Measurements from ENCODE around the gene OR2T11.
"Not testable (repeated sequence)": the region's sequence is repeated elsewhere in the genome, so short reads cannot be mapped to it uniquely, and the experiment has no call there.

Gene OR2T11

DNA sequence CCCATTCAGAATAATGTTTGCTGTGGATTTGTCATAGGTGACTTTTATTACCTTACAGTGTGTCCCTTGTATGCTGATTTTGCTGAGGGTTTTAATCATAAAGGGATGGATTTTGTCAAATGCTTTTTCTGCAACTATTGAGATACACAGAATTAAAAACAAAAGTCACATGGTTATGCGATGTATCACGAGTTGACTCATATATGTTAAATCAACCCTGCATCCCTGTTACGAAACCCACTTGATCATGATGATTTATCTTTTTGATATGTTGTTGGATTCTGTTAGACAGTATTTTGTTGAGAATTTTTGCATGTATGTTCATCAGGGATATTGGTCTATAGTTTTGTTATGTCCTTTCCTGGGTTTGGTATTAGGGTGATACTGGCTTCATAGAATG, 49.6 kb downstream of the OR2T11 start:
- WGBS, result 85% methylated on average over 3 of the region's 3 CpGs
- Histone ChIP-seq H2AK5ac (ENCODE audit: low read length, severe bottlenecking) (no peak overlapping the region), H3K27ac (ENCODE audit: low read length, poor library complexity, severe bottlenecking) (no peak overlapping the region)

DNA sequence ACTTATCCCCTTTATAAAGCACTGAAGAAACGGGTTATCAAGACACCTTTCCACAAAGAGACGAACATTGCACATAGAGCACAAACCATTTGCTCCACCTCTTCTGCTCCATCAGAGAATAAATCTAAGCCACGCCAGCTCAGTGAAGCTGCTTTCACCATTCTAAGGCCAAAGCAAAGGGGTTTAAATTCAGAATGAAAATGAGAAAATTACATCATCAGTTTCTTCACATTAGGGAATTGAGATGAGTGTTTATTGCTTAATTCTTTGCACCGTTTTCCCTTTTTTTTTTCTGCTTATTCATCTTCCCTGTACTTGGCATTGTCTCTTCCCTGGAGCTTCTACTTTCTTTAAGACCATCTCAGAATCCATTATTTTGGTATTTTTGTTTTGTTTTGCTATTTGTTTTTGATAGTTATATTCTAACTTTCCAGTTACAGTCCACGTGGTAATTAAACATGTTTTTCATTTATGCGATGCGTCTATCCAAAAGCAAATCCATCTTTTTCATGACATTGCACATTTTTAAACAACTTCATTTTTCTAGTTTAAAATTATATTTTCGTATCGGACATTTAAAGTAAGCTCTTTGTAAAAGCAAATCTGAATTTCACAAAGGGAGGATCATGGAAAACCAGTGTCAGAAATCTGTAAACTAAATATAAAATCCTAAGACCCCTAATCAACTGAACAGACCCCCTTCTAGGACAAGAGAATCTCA, 58.5 kb downstream of the OR2T11 start:
- Histone ChIP-seq H3K27me3 (ENCODE audit: control insufficient read depth in 1 of 2, insufficient read depth in 1 of 2, low read length in 2 of 2) (no peaks in the 10 kb centered on the region), H3K27ac (ENCODE audit: low read length, poor library complexity, severe bottlenecking) (no peak overlapping the region), H3K9me3 (ENCODE audit: control insufficient read depth, low read length) (peaks cover 5% of the 10 kb centered on the region), H3K4ac (ENCODE audit: low read depth in 1 of 2, low read length in 2 of 2) (no peak overlapping the region), H3K4me1 (ENCODE audit: control insufficient read depth, insufficient read depth, low read depth, low read length) (no peaks in the 10 kb centered on the region), H2BK15ac (ENCODE audit: low read depth, poor library complexity, severe bottlenecking) (no peak overlapping the region), H2BK12ac (ENCODE audit: low read length in 2 of 2) (no peak overlapping the region), H3K9ac (ENCODE audit: low read length) (no peak overlapping the region), H3K4me2 (ENCODE audit: low read length, poor library complexity, severe bottlenecking) (no peak overlapping the region), H2AFZ (ENCODE audit: low read depth, low read length) (no peak overlapping the region), H4K91ac (ENCODE audit: low read length) (no peak overlapping the region), H2BK5ac (ENCODE audit: low read depth, low read length, poor library complexity, severe bottlenecking) (no peak overlapping the region), H3K14ac (ENCODE audit: low read length in 2 of 2) (no peak overlapping the region), H3K18ac (ENCODE audit: low read depth in 1 of 2, low read length in 2 of 2) (no peak overlapping the region), H3K4me3 (ENCODE audit: insufficient read depth in 1 of 2, low read depth in 1 of 2, low read length in 2 of 2) (no peak overlapping the region), H3K23ac (ENCODE audit: low read length in 2 of 2) (no peak overlapping the region), H4K8ac (ENCODE audit: low read length) (no peak overlapping the region), H2AK5ac (ENCODE audit: low read length, severe bottlenecking) (no peak overlapping the region), H2BK120ac (ENCODE audit: low read depth, low read length) (no peak overlapping the region), H3K36me3 (ENCODE audit: control insufficient read depth in 1 of 2, insufficient read depth in 2 of 2, low read depth in 1 of 2, low read length in 2 of 2) (no peaks in the 10 kb centered on the region), H3K79me1 (replicated peaks; ENCODE audit: low read length, poor library complexity, severe bottlenecking) (no peaks in the 10 kb centered on the region)
- WGBS, result 89% methylated on average over 7 of the region's 9 CpGs
- DNase-seq, result no peak

More for the DNA sequence above, 49.6 kb downstream of the OR2T11 start:
- H3K18ac ChIP-seq (ENCODE audit: low read depth in 1 of 2, low read length in 2 of 2), result no peak overlapping the region
- H3K36me3 ChIP-seq (ENCODE audit: control insufficient read depth in 1 of 2, insufficient read depth in 2 of 2, low read depth in 1 of 2, low read length in 2 of 2), result no peaks in the 10 kb centered on the region
- no peak overlapping the region for H3K4me2 ChIP-seq (ENCODE audit: low read length, poor library complexity, severe bottlenecking)
- H3K4me3 ChIP-seq (ENCODE audit: insufficient read depth in 1 of 2, low read depth in 1 of 2, low read length in 2 of 2), result no peak overlapping the region
- no peak overlapping the region for H2BK15ac ChIP-seq (ENCODE audit: low read depth, poor library complexity, severe bottlenecking)
- no peak overlapping the region for H3K4ac ChIP-seq (ENCODE audit: low read depth in 1 of 2, low read length in 2 of 2)
- no peak overlapping the region for H4K8ac ChIP-seq (ENCODE audit: low read length)
- H2BK5ac ChIP-seq (ENCODE audit: low read depth, low read length, poor library complexity, severe bottlenecking), result no peak overlapping the region
- no peak overlapping the region for H3K9ac ChIP-seq (ENCODE audit: low read length)
- no peak overlapping the region for H4K91ac ChIP-seq (ENCODE audit: low read length)
- no peak for DNase-seq
- no peak overlapping the region for H3K14ac ChIP-seq (ENCODE audit: low read length in 2 of 2)
- H3K79me1 ChIP-seq (replicated peaks; ENCODE audit: low read length, poor library complexity, severe bottlenecking), result no peaks in the 10 kb centered on the region
- no peaks in the 10 kb centered on the region for H3K4me1 ChIP-seq (ENCODE audit: control insufficient read depth, insufficient read depth, low read depth, low read length)
- no peaks in the 10 kb centered on the region for H3K27me3 ChIP-seq (ENCODE audit: control insufficient read depth in 1 of 2, insufficient read depth in 1 of 2, low read length in 2 of 2)
- no peak overlapping the region for H3K23ac ChIP-seq (ENCODE audit: low read length in 2 of 2)
- no peak overlapping the region for H2BK12ac ChIP-seq (ENCODE audit: low read length in 2 of 2)
- H3K9me3 ChIP-seq (ENCODE audit: control insufficient read depth, low read length), result peaks cover 7% of the 10 kb centered on the region
- H2AFZ ChIP-seq (ENCODE audit: low read depth, low read length), result no peak overlapping the region
- H2BK120ac ChIP-seq (ENCODE audit: low read depth, low read length), result no peak overlapping the region

DNA sequence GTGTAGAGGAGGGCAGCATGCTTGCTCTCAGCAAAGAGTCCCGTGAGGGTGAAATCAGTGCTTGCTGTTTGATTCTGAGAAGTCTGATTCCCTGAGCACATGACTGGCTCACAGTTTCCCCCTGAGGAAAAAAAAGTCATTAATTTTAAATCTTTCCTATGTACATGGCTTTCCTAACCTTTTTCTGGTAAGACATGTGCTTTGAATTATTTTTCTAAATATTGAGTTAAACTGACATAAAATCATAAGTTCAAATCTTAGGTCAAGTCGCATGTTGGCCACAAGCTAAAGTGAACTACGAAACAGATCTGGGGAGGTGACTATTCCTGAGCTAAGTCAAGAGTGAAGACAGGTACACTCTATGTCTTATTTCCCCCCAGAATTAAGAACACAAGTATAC, 60.2 kb downstream of the OR2T11 start, which contains the start of gene OR2T34:
OR2T34 (minus strand) TSS at position 101 of the 400 bp plus-strand sequence; CDS start at position 101, 0 bp downstream.
- not testable (repeated sequence) for H3K18ac ChIP-seq (ENCODE audit: low read depth in 1 of 2, low read length in 2 of 2); H3K9me3 ChIP-seq (ENCODE audit: control insufficient read depth, low read length); H3K36me3 ChIP-seq (ENCODE audit: control insufficient read depth in 1 of 2, insufficient read depth in 2 of 2, low read depth in 1 of 2, low read length in 2 of 2); H3K27ac ChIP-seq (ENCODE audit: low read length, poor library complexity, severe bottlenecking); DNase-seq; H3K4ac ChIP-seq (ENCODE audit: low read depth in 1 of 2, low read length in 2 of 2); H2AK5ac ChIP-seq (ENCODE audit: low read length, severe bottlenecking); H2BK12ac ChIP-seq (ENCODE audit: low read length in 2 of 2); H2BK120ac ChIP-seq (ENCODE audit: low read depth, low read length); H3K27me3 ChIP-seq (ENCODE audit: control insufficient read depth in 1 of 2, insufficient read depth in 1 of 2, low read length in 2 of 2); H3K23ac ChIP-seq (ENCODE audit: low read length in 2 of 2); H2AFZ ChIP-seq (ENCODE audit: low read depth, low read length); H3K4me1 ChIP-seq (ENCODE audit: control insufficient read depth, insufficient read depth, low read depth, low read length); H2BK15ac ChIP-seq (ENCODE audit: low read depth, poor library complexity, severe bottlenecking); H3K79me1 ChIP-seq (replicated peaks; ENCODE audit: low read length, poor library complexity, severe bottlenecking); H2BK5ac ChIP-seq (ENCODE audit: low read depth, low read length, poor library complexity, severe bottlenecking); H3K14ac ChIP-seq (ENCODE audit: low read length in 2 of 2); H3K4me3 ChIP-seq (ENCODE audit: insufficient read depth in 1 of 2, low read depth in 1 of 2, low read length in 2 of 2); H3K9ac ChIP-seq (ENCODE audit: low read length); H4K91ac ChIP-seq (ENCODE audit: low read length); H3K4me2 ChIP-seq (ENCODE audit: low read length, poor library complexity, severe bottlenecking); H4K8ac ChIP-seq (ENCODE audit: low read length)
- no CpG with 5 or more reads among the region's 3 CpGs for WGBS

GRCh38 chr1:248573856-248574255, 61.0 kb downstream of the OR2T11 start:
- not testable (repeated sequence) for H2BK12ac ChIP-seq (ENCODE audit: low read length in 2 of 2); H2AK5ac ChIP-seq (ENCODE audit: low read length, severe bottlenecking); H3K4ac ChIP-seq (ENCODE audit: low read depth in 1 of 2, low read length in 2 of 2); H2BK5ac ChIP-seq (ENCODE audit: low read depth, low read length, poor library complexity, severe bottlenecking); H3K27me3 ChIP-seq (ENCODE audit: control insufficient read depth in 1 of 2, insufficient read depth in 1 of 2, low read length in 2 of 2); H3K23ac ChIP-seq (ENCODE audit: low read length in 2 of 2); DNase-seq; H3K4me3 ChIP-seq (ENCODE audit: insufficient read depth in 1 of 2, low read depth in 1 of 2, low read length in 2 of 2); H2BK15ac ChIP-seq (ENCODE audit: low read depth, poor library complexity, severe bottlenecking); H3K4me2 ChIP-seq (ENCODE audit: low read length, poor library complexity, severe bottlenecking); H3K36me3 ChIP-seq (ENCODE audit: control insufficient read depth in 1 of 2, insufficient read depth in 2 of 2, low read depth in 1 of 2, low read length in 2 of 2); H3K79me1 ChIP-seq (replicated peaks; ENCODE audit: low read length, poor library complexity, severe bottlenecking); H3K9ac ChIP-seq (ENCODE audit: low read length); H3K27ac ChIP-seq (ENCODE audit: low read length, poor library complexity, severe bottlenecking); H3K4me1 ChIP-seq (ENCODE audit: control insufficient read depth, insufficient read depth, low read depth, low read length); H3K14ac ChIP-seq (ENCODE audit: low read length in 2 of 2); H2BK120ac ChIP-seq (ENCODE audit: low read depth, low read length); H3K18ac ChIP-seq (ENCODE audit: low read depth in 1 of 2, low read length in 2 of 2); H4K8ac ChIP-seq (ENCODE audit: low read length); H4K91ac ChIP-seq (ENCODE audit: low read length); H3K9me3 ChIP-seq (ENCODE audit: control insufficient read depth, low read length); H2AFZ ChIP-seq (ENCODE audit: low read depth, low read length)
- WGBS, result 94% methylated on average over 1 of the region's 8 CpGs

Measured in mesenchymal stem cell (in vitro differentiated cells and primary cell).